Neutrophil (primary cell): Measurements from ENCODE around the gene DUSP14.

Experiments used
- H3K27ac ChIP-seq: fragments of 200-600 bp; sonication (generic); 2 replicates; pipeline ENCODE4 v1.5.1; 2016; ENCODE audit warnings: mild to moderate bottlenecking, moderate library complexity
- H3K27me3 ChIP-seq: fragments of 200-600 bp; sonication (generic); 2 replicates; pipeline ENCODE4 v1.6.0; 2016; ENCODE audit warnings: mild to moderate bottlenecking
- H3K36me3 ChIP-seq: fragments of 200-600 bp; sonication (generic); 2 replicates; pipeline ENCODE4 v1.5.1; 2017
- H3K4me1 ChIP-seq, 2 experiments: fragments of 200-600 bp in 1 of 2; sonication (generic) in 1 of 2; 1 replicate in 1 of 2; 2 replicates in 1 of 2; pipeline versions ENCODE4 v1.5.1 to v1.6.1; 2013 to 2016; ENCODE audit warnings: low read depth in 1 of 2, low read length in 1 of 2, mild to moderate bottlenecking in 1 of 2, moderate library complexity in 1 of 2; ENCODE audit not compliant: control insufficient read depth in 1 of 2, insufficient read depth in 1 of 2
- H3K4me3 ChIP-seq, 2 experiments: fragments of 200-600 bp in 1 of 2; sonication (generic) in 1 of 2; 1 replicate in 1 of 2; 2 replicates in 1 of 2; pipeline ENCODE4 v1.5.1; 2013 to 2016; ENCODE audit warnings: low read depth in 1 of 2, low read length in 1 of 2, mild to moderate bottlenecking in 1 of 2, moderate library complexity in 1 of 2
- H3K9me3 ChIP-seq: fragments of 200-600 bp; sonication (generic); 2 replicates; pipeline ENCODE4 v1.5.1; 2016
- CTCF ChIP-seq: fragments of 200-600 bp; sonication (generic); IDR thresholded peaks from 2 replicates; pipeline ENCODE4 v1.5.1; 2016; ENCODE audit warnings: antibody characterized with exemption

The DUSP14 gene

GRCh38 chr17:37551788-37552187 is 62.1 kb downstream of the DUSP14 start:
- H3K9me3 ChIP-seq: no peaks in the 10 kb centered on the region
- no peaks in the 10 kb centered on the region for H3K4me1 ChIP-seq
- no peak overlapping the region for H3K27ac ChIP-seq
- TF ChIP-seq CTCF: no peak
- peaks cover 64% of the 10 kb centered on the region for H3K36me3 ChIP-seq
- H3K27me3 ChIP-seq: no peaks in the 10 kb centered on the region
- H3K4me3 ChIP-seq: no peak overlapping the region

- no peak overlapping the region for H3K4me3 ChIP-seq
- peak overlapping the region; percentile 10 for H3K27ac ChIP-seq
- peaks cover 74% of the 10 kb centered on the region for H3K36me3 ChIP-seq
- H3K9me3 ChIP-seq: no peaks in the 10 kb centered on the region
- H3K27me3 ChIP-seq: no peaks in the 10 kb centered on the region
- no peak for TF ChIP-seq CTCF
- no peaks in the 10 kb centered on the region for H3K4me1 ChIP-seq
These were observed 63.8 kb downstream of the DUSP14 start for GRCh38 chr17:37553401-37553966.

GRCh38 chr17:37555386-37555785 is 65.7 kb downstream of the DUSP14 start:
- no peaks in the 10 kb centered on the region for H3K27me3 ChIP-seq
- H3K4me3 ChIP-seq: no peak overlapping the region
- no peak for TF ChIP-seq CTCF
- H3K4me1 ChIP-seq: no peaks in the 10 kb centered on the region
- no peaks in the 10 kb centered on the region for H3K9me3 ChIP-seq
- H3K36me3 ChIP-seq: peaks cover 80% of the 10 kb centered on the region
- no peak overlapping the region for H3K27ac ChIP-seq

- no peaks in the 10 kb centered on the region for H3K27me3 ChIP-seq
- H3K27ac ChIP-seq: no peak overlapping the region
- no peak for TF ChIP-seq CTCF
- peaks cover 90% of the 10 kb centered on the region for H3K36me3 ChIP-seq
- no peaks in the 10 kb centered on the region for H3K4me1 ChIP-seq
- H3K9me3 ChIP-seq: no peaks in the 10 kb centered on the region
- no peak overlapping the region for H3K4me3 ChIP-seq
These were observed 67.8 kb downstream of the DUSP14 start for GRCh38 chr17:37557482-37557881.

- no peak for TF ChIP-seq CTCF
- Histone ChIP-seq H3K9me3 (no peaks in the 10 kb centered on the region), H3K4me3 (no peak overlapping the region), H3K4me1 (no peaks in the 10 kb centered on the region), H3K36me3 (peaks cover 85% of the 10 kb centered on the region), H3K27ac (no peak overlapping the region), H3K27me3 (no peaks in the 10 kb centered on the region)
These were observed 68.6 kb downstream of the DUSP14 start for GRCh38 chr17:37558299-37558698.
